AG10803 (cell line): Measurements from ENCODE around the gene STX1B.
"Not testable (repeated sequence)": the region's sequence is repeated elsewhere in the genome, so short reads cannot be mapped to it uniquely, and the experiment has no call there.

ENCODE experiments used
- DNase-seq: peaks from one replicate; pipeline ENCODE4 v3.0.0; 2010; ENCODE audit warnings: low read depth
- H3K4me3 ChIP-seq: 2 replicates; pipeline ENCODE4 v1.5.1; 2011; ENCODE audit warnings: mild to moderate bottlenecking, low read length, control low read depth
- TF ChIP-seq, protein P1 (sequence below): conservative IDR thresholded peaks from 2 replicates; pipeline ENCODE4 v1.5.1; 2011; ENCODE audit warnings: mild to moderate bottlenecking, low read length, control low read depth, inconsistent platforms

STX1B gene

DNA sequence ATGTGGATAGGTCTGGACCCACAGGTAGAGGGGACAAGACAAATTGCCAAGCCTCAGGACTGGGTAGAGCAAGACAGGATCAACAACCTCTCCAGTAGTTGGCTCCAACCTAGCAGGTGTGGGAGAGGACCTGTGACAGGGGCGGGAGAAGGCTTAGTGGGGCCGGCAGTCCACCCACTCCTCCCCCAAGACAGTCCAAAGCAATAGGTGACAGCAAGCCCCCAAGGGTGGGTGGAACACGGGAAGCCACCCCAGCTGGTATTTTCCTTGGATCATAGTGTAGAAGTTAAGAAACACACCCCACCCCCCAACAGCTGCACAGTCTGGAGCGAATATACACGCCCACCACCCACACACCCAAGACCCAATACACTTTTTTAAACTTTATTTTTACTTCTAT lies 18.8 kb upstream of the STX1B start:
- H3K4me3 ChIP-seq = no peak overlapping the region
- no peak for DNase-seq
- TF ChIP-seq, protein P1, sequence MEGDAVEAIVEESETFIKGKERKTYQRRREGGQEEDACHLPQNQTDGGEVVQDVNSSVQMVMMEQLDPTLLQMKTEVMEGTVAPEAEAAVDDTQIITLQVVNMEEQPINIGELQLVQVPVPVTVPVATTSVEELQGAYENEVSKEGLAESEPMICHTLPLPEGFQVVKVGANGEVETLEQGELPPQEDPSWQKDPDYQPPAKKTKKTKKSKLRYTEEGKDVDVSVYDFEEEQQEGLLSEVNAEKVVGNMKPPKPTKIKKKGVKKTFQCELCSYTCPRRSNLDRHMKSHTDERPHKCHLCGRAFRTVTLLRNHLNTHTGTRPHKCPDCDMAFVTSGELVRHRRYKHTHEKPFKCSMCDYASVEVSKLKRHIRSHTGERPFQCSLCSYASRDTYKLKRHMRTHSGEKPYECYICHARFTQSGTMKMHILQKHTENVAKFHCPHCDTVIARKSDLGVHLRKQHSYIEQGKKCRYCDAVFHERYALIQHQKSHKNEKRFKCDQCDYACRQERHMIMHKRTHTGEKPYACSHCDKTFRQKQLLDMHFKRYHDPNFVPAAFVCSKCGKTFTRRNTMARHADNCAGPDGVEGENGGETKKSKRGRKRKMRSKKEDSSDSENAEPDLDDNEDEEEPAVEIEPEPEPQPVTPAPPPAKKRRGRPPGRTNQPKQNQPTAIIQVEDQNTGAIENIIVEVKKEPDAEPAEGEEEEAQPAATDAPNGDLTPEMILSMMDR = no peak

DNA sequence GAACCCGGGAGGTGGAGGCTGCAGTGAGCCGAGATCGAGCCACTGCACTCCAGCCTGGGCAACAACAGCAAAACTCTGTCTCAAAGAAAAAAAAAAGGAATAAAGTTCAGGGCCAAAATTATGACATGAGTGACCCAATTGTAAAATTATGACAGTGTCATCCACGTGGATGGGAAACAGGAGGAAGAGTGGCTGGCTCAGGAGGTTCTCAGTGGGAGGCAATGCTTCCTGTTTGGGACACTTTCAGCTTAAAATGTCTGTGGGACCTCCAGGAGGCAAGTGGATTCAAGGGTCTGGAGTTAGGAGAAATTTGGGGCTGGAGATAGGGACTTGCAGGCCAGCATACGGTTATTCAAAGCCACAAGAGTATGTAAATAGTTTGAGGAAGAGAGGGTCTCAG lies 14.9 kb upstream of the STX1B start:
- TF ChIP-seq, protein P1 = no peak
- no peak for DNase-seq
- H3K4me3 ChIP-seq = no peak overlapping the region

DNA sequence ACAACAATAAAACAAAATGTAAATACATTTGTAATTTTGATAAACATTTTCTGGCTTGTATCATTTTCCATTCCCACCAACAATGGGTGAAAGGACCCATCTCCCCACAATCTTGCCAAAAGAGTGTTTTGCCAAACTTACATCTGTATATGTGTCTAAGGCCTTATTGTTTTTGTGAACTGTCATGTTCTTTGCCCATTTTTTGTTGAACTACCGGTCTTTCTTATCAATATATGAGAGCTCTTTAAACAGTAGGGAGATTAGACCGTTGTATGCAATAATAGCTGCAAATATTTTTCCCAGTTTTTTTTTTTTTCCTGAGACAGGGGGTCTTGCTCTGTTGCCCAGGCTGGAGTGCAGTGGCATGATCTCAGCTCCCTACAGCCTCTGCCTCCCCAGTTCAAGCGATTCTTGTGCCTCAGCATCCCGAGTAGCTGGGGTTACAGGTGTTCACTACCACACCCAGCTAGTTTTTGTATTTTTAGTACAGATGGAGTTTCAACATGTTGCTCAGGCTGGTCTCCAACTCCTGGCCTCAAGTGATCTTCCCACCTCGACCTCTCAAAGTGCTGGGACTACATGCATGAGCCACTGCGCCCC lies 13.3 kb upstream of the STX1B start:
- no peak for DNase-seq
- TF ChIP-seq, protein P1 = no peak
- no peak overlapping the region for H3K4me3 ChIP-seq

DNA sequence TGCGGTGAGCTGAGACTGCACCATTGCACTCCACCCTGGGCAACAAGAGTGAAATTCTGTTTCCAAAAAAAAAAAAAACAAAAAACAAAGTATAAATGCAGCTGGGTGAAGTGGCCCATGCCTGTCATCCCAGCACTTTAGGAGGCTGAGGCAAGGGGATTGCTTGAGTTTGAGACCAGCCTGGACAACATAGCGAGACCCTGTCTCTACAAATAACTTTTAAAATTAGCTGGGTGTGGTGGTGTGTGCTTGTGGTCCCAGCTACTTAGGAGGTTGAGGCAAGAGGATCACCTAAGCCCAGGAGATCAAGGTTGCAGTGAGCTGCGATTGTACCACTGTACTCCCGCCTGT lies 12.8 kb upstream of the STX1B start:
- TF ChIP-seq, protein P1 = no peak
- DNase-seq = no peak
- no peak overlapping the region for H3K4me3 ChIP-seq

DNA sequence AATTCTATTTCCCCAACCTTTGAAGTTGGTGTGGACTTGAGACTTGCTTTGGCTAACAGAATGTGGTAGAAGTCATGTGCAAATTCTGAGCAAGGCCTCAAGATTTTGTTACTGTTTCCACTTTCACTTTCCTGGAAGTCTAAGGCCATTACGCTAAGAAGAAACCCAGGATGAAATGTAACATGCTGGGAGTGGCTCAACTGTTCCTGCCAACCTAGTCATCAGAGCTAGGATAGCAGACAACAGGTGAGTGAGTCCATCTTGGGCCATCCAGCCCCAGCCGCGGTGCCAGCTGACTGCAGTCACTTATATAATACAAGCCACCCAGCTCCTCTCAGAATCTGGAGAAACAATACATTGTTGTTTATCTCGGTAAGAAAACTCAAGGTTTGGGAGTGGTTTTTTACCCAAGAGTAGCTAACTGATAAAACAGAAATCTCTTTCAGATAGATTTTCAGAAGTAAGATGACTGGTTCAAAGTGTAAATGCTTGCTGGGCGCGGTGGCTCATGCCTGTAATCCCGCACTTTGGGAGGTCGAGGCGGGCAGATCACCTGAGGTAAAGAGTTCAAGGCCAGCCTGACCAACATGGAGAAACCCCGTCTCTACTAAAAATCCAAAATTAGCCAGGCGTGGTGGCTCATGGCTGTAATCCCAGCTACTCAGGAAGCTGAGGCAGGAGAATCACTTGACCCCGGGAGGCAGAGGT lies 12.3 kb upstream of the STX1B start:
- TF ChIP-seq, protein P1 = no peak
- no peak for DNase-seq
- H3K4me3 ChIP-seq = no peak overlapping the region

DNA sequence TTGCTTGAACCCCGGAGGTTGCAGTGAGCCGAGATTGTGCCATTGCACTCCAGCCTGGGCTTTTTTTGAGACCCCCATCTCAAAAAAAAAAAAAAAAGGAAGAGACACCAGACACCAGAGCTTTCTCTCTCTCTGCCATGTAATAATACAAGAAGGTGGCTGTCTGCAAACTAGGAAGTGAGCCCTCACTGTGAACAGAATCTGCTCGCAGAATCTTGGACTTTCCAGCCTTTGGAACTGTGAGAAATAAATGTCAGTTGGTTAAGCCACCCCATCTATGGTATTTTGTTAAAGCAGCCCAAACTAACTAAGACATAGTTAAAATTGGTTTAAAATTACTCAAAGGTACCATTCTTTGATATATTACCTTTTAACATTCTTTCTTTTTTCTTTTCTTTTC lies 10.1 kb upstream of the STX1B start:
- no peak for DNase-seq
- TF ChIP-seq, protein P1 = no peak
- H3K4me3 ChIP-seq = no peak overlapping the region

DNA sequence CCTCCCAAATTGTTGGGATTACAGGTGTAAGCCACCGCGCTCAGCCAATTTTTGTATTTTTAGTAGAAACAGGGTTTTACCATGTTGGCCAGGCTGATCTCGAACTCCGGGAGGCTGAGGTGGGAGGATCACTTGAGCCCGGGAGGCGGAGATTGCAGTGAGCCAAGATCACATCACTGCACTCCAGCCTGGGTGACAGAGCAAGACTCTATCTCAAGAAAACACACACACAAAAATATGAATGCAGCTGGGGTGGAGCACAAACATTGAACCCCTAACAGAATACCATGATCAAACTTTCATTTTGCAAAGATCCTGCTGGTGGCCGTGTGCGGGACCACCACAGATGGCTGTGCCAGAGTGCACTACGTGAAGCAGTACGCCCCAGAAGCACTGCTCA lies 7.3 kb upstream of the STX1B start:
- not testable (repeated sequence) for H3K4me3 ChIP-seq, DNase-seq
